Measurements from ENCODE around the gene SCUBE2. TPM values are rescaled to one million over a fixed set of nuclear protein-coding genes. Genes with fewer than 3 reads are reported as not detected.

SCUBE2 gene
- total and polyA plus RNA-seq, 2 donors (not counting 1 experiment from before 2014, with no cell fraction given) = not detected

DNA sequence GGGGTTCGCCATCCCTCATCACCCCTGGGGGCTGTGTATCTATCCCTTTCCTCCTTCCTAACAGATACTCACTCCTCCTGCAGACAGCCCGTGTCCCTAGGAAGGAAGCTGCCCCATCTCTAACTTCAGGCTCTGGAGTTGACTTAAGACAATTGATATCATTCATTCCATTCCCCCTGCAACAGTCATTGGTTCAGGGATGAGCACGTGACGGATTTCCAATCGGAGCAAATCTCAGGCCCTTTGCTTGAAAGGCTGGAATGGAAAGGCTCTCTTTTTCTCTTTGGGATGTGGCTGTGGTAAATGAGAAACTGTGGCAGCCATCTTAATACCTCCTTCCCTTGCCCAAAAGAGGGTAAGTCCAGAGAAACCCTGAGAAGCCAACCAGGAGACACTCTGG lies 5.0 kb upstream of the SCUBE2 start:
- Mint-ChIP-seq H3K9me3 (ENCODE audit: insufficient read depth) (no peaks in the 10 kb centered on the region), H3K27ac (no peak overlapping the region), H3K27me3 (peaks cover 61% of the 10 kb centered on the region), H3K4me3 (no peak overlapping the region), H3K4me1 (peaks cover 6% of the 10 kb centered on the region)
- DNase-seq = no peak
- Histone ChIP-seq H3K9me3 (ENCODE audit: control extremely low read depth in 1 of 3, control insufficient read depth in 2 of 3, insufficient read depth in 1 of 3, low read length in 2 of 3) (no peaks in the 10 kb centered on the region), H3K27me3 (replicated peaks in 1 of 4; ENCODE audit: control extremely low read depth in 1 of 4, control insufficient read depth in 3 of 4, insufficient read depth in 4 of 4, low read length in 3 of 4) (peaks cover 0 to 21% (median 11%) of the 10 kb centered on the region in 4 experiments), H3K27ac (ENCODE audit: low read length in 2 of 2) (no peak overlapping the region), H3K4me1 (ENCODE audit: control insufficient read depth in 2 of 2, insufficient read depth in 2 of 2, low read length in 2 of 2) (peaks cover 3 to 7% of the 10 kb centered on the region in 2 donors), H2AFZ (ENCODE audit: insufficient read depth, low read depth, low read length, poor library complexity, severe bottlenecking) (no peak overlapping the region), H3K4me3 (ENCODE audit: control extremely low read depth in 1 of 5, extremely low read depth in 1 of 5, insufficient read depth in 1 of 5, low read depth in 2 of 5, low read length in 4 of 5) (no peak overlapping the region), H3K4me2 (replicated peaks; ENCODE audit: low read depth, low read length, poor library complexity, severe bottlenecking) (no peak overlapping the region), H3K36me3 (replicated peaks in 1 of 2; ENCODE audit: control extremely low read depth in 1 of 2, control insufficient read depth in 1 of 2, extremely low read depth in 1 of 2, insufficient read depth in 2 of 2, low read length in 1 of 2) (no peaks in the 10 kb centered on the region), H3K9ac (ENCODE audit: low read length) (no peak overlapping the region), H4K20me1 (ENCODE audit: control insufficient read depth, insufficient read depth, low read length, poor library complexity, severe bottlenecking) (no peaks in the 10 kb centered on the region), H3K79me2 (ENCODE audit: control insufficient read depth, insufficient read depth, low read length) (no peaks in the 10 kb centered on the region)
- WGBS (ENCODE audit: insufficient coverage) = 88% methylated on average over 2 of the region's 5 CpGs
- ChIA-PET POLR2A (no interaction called here), CTCF (no interaction called here)
- TF ChIP-seq, protein P1, sequence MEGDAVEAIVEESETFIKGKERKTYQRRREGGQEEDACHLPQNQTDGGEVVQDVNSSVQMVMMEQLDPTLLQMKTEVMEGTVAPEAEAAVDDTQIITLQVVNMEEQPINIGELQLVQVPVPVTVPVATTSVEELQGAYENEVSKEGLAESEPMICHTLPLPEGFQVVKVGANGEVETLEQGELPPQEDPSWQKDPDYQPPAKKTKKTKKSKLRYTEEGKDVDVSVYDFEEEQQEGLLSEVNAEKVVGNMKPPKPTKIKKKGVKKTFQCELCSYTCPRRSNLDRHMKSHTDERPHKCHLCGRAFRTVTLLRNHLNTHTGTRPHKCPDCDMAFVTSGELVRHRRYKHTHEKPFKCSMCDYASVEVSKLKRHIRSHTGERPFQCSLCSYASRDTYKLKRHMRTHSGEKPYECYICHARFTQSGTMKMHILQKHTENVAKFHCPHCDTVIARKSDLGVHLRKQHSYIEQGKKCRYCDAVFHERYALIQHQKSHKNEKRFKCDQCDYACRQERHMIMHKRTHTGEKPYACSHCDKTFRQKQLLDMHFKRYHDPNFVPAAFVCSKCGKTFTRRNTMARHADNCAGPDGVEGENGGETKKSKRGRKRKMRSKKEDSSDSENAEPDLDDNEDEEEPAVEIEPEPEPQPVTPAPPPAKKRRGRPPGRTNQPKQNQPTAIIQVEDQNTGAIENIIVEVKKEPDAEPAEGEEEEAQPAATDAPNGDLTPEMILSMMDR (IDR thresholded peaks at IDR 0.05) = no peak
- TF ChIP-seq EZH2 (IDR thresholded peaks at IDR 0.05; ENCODE audit: borderline replicate concordance, insufficient read depth, low read depth, low read length, poor library complexity, severe bottlenecking) = no peak
- ATAC-seq (ENCODE audit: low read depth) = no peak
- intact Hi-C loops (cut with micrococcal nuclease) = no loop called here

DNA sequence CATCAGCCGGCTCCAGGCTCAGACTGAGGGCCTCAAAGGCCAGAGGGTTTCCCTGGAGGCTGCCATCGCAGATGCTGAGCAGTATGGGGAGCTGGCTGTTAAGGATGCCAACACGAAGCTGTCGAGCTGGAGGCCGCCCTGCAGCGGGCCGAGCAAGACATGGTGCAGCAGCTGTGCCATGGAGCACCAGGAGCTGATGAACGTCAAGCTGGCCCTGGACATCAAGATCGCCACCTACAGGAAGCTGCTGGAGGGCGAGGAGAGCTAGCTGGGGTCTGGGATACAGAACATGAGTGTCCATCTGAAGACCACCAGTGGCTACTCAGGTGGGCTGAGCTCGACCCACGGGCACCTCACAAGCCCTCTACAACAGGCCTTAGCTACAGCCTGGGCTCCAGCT lies 4.0 kb upstream of the SCUBE2 start:
- ATAC-seq (ENCODE audit: low read depth) (no peak), DNase-seq (no peak)
- no peaks in the 10 kb centered on the region for H3K79me2 ChIP-seq (ENCODE audit: control insufficient read depth, insufficient read depth, low read length)
- WGBS (ENCODE audit: insufficient coverage) = 91% methylated on average over 10 of the region's 12 CpGs
- H3K9me3 ChIP-seq (ENCODE audit: control extremely low read depth in 1 of 3, control insufficient read depth in 2 of 3, insufficient read depth in 1 of 3, low read length in 2 of 3) = no peaks in the 10 kb centered on the region
- ChIA-PET CTCF (no interaction called here), POLR2A (no interaction called here)
- H3K27me3 Mint-ChIP-seq = peaks cover 58% of the 10 kb centered on the region
- H3K4me2 ChIP-seq (replicated peaks; ENCODE audit: low read depth, low read length, poor library complexity, severe bottlenecking) = no peak overlapping the region
- peaks cover 0 to 29% (median 16%) of the 10 kb centered on the region in 4 experiments for H3K27me3 ChIP-seq (replicated peaks in 1 of 4; ENCODE audit: control extremely low read depth in 1 of 4, control insufficient read depth in 3 of 4, insufficient read depth in 4 of 4, low read length in 3 of 4)
- H3K4me3 Mint-ChIP-seq = no peak overlapping the region
- TF ChIP-seq, protein P1 (IDR thresholded peaks at IDR 0.05) = no peak
- TF ChIP-seq EZH2 (IDR thresholded peaks at IDR 0.05; ENCODE audit: borderline replicate concordance, insufficient read depth, low read depth, low read length, poor library complexity, severe bottlenecking) = no peak
- no peak overlapping the region for H3K9ac ChIP-seq (ENCODE audit: low read length)
- H3K9me3 Mint-ChIP-seq (ENCODE audit: insufficient read depth) = no peaks in the 10 kb centered on the region
- intact Hi-C loops (cut with micrococcal nuclease) = no loop called here
- H3K4me1 Mint-ChIP-seq = peaks cover 10% of the 10 kb centered on the region
- no peaks in the 10 kb centered on the region for H3K36me3 ChIP-seq (replicated peaks in 1 of 2; ENCODE audit: control extremely low read depth in 1 of 2, control insufficient read depth in 1 of 2, extremely low read depth in 1 of 2, insufficient read depth in 2 of 2, low read length in 1 of 2)
- H3K27ac ChIP-seq (ENCODE audit: low read length in 2 of 2) = no peak overlapping the region
- no peaks in the 10 kb centered on the region for H4K20me1 ChIP-seq (ENCODE audit: control insufficient read depth, insufficient read depth, low read length, poor library complexity, severe bottlenecking)
- H3K4me3 ChIP-seq (ENCODE audit: control extremely low read depth in 1 of 5, extremely low read depth in 1 of 5, insufficient read depth in 1 of 5, low read depth in 2 of 5, low read length in 4 of 5) = no peak overlapping the region
- H3K27ac Mint-ChIP-seq = no peak overlapping the region
- no peak overlapping the region for H2AFZ ChIP-seq (ENCODE audit: insufficient read depth, low read depth, low read length, poor library complexity, severe bottlenecking)
- peaks cover 8 to 14% of the 10 kb centered on the region in 2 donors for H3K4me1 ChIP-seq (ENCODE audit: control insufficient read depth in 2 of 2, insufficient read depth in 2 of 2, low read length in 2 of 2)
